Prostate gland (tissue), 2 donors: ENCODE measurements around the gene VAV2. TPM values are rescaled to one million over a fixed set of nuclear protein-coding genes. Genes with fewer than 3 reads are reported as not detected.

Experiments used
- DNase-seq: peaks from one replicate; pipeline ENCODE4 v3.0.0-alpha.2; 2019; ENCODE audit warnings: low spot score
- H3K27ac ChIP-seq, 2 donors: fragments of 200-600 bp; sonication (generic); 2 replicates each; pipeline ENCODE4 v1.5.1; 2017 to 2019
- H3K27me3 ChIP-seq: fragments of 200-600 bp; sonication (generic); replicated peaks from 2 replicates; pipeline ENCODE4 v1.5.1; 2019; ENCODE audit not compliant: insufficient read depth
- H3K36me3 ChIP-seq, 2 donors: fragments of 200-600 bp; sonication (generic); 1 replicate in 1 of 2; 2 replicates in 1 of 2; pipeline versions ENCODE4 v1.5.1 to v1.8.1; 2017 to 2019
- H3K4me1 ChIP-seq: fragments of 200-600 bp; sonication (generic); replicated peaks from 2 replicates; pipeline ENCODE4 v1.5.1; 2019
- H3K4me3 ChIP-seq, 2 donors: fragments of 200-600 bp; sonication (generic); 2 replicates each; pipeline ENCODE4 v1.5.1; 2017 to 2019
- H3K9me3 ChIP-seq: fragments of 200-600 bp; sonication (generic); 2 replicates; pipeline ENCODE4 v1.5.1; 2017
- POLR2A ChIP-seq: fragments of 450-650 bp; IDR thresholded peaks from one replicate; pipeline ENCODE4 v1.6.1; 2016; ENCODE audit warnings: antibody characterized with exemption, mild to moderate bottlenecking
- POLR2AphosphoS5 ChIP-seq: sonication (generic); formaldehyde crosslinking; IDR thresholded peaks from one replicate; pipeline ENCODE4 v1.6.1; 2017; ENCODE audit warnings: antibody characterized with exemption
- WGBS: methylation state at CpG from one replicate; pipeline ENCODE4 v1.1.5; 2018; 5-methylcytosine and 5-hydroxymethylcytosine counted together
- intact Hi-C: fragments of 100-400 bp; cut with DNase I; formaldehyde crosslinking; loops from one replicate; pipeline ENCODE4 v1.14.2; 2022
- total RNA-seq, 2 donors: library from RNA; depleted of rRNA; stranded (reverse); fragments of >200 nt; gene quantifications; one replicate each; pipeline ENCODE4 v1.1.0, GENCODE V29; 2016
- TF ChIP-seq, protein P1 (sequence below), 4 experiments: fragments of 200-600 bp in 2 of 4; fragments of 450-650 bp in 2 of 4; sonication (generic) in 2 of 4; IDR thresholded peaks; 1 replicate in 3 of 4; 2 replicates in 1 of 4; pipeline ENCODE4 v1.5.1; 2016 to 2019; ENCODE audit warnings: antibody characterized with exemption in 4 of 4, mild to moderate bottlenecking in 2 of 4, moderate library complexity in 2 of 4

The VAV2 gene
- total RNA-seq, 2 donors from 2014 or later: 13.5 to 19.5 TPM

DNA sequence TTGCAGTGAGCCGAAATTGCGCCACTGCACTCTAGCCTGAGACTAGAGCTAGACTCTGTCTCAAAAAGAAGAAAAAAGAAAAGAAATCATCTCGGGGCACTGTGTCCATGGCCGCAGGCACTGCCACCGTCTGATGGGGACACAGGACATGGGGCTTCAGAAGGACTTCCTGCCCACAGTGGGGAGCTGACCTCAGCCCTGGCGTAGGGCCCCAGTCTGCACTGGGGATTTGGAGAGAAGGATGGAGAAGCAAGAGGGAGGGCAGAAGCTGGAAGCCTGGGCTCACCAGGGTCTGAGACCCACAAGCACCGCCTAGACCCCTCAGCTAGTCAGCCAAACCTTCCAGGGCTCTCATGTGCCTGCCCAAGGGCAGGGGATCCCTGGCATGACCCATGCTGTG is 249.9 kb downstream of the VAV2 start:
- intact Hi-C loops: no loop called here
- Histone ChIP-seq H3K4me3 (no peak overlapping the region), H3K27ac (no peak overlapping the region), H3K9me3 (no peaks in the 10 kb centered on the region), H3K4me1 (peaks cover 3% of the 10 kb centered on the region), H3K36me3 (no peaks in the 10 kb centered on the region), H3K27me3 (no peaks in the 10 kb centered on the region)
- DNase-seq: no peak
- TF ChIP-seq POLR2AphosphoS5: no peak
- TF ChIP-seq POLR2A: no peak
- TF ChIP-seq, protein P1, sequence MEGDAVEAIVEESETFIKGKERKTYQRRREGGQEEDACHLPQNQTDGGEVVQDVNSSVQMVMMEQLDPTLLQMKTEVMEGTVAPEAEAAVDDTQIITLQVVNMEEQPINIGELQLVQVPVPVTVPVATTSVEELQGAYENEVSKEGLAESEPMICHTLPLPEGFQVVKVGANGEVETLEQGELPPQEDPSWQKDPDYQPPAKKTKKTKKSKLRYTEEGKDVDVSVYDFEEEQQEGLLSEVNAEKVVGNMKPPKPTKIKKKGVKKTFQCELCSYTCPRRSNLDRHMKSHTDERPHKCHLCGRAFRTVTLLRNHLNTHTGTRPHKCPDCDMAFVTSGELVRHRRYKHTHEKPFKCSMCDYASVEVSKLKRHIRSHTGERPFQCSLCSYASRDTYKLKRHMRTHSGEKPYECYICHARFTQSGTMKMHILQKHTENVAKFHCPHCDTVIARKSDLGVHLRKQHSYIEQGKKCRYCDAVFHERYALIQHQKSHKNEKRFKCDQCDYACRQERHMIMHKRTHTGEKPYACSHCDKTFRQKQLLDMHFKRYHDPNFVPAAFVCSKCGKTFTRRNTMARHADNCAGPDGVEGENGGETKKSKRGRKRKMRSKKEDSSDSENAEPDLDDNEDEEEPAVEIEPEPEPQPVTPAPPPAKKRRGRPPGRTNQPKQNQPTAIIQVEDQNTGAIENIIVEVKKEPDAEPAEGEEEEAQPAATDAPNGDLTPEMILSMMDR (IDR thresholded peaks at IDR 0.05): no peak
- WGBS: 92% methylated on average over 7 of the region's 7 CpGs

DNA sequence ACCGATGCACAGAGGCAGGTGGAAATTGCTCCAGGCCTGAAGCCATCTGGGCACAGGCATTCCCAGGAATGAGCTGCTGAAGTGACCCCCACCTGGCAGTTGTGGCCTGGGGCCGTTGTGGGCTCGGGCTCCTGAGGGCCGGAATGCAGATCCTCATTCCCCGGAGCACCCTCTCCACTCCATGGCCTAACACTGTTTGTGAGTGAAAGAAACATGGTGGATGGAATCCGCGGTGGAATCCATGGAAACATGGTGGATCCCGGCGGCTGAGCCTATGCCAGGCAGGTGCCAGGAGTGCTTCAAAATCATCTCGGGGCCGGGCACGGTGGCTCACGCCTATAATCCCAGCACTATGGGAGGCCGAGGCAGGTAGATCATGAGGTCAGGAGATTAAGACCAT is 250.4 kb downstream of the VAV2 start:
- intact Hi-C loops: no loop called here
- TF ChIP-seq, protein P1 (IDR thresholded peaks at IDR 0.05): no peak
- TF ChIP-seq POLR2A (no peak), POLR2AphosphoS5 (no peak)
- H3K27ac ChIP-seq: no peak overlapping the region
- WGBS: 92% methylated on average over 14 of the region's 14 CpGs
- H3K9me3 ChIP-seq: no peaks in the 10 kb centered on the region
- H3K27me3 ChIP-seq: no peaks in the 10 kb centered on the region
- peaks cover 3% of the 10 kb centered on the region for H3K4me1 ChIP-seq
- no peak overlapping the region for H3K4me3 ChIP-seq
- no peaks in the 10 kb centered on the region for H3K36me3 ChIP-seq
- DNase-seq: no peak

DNA sequence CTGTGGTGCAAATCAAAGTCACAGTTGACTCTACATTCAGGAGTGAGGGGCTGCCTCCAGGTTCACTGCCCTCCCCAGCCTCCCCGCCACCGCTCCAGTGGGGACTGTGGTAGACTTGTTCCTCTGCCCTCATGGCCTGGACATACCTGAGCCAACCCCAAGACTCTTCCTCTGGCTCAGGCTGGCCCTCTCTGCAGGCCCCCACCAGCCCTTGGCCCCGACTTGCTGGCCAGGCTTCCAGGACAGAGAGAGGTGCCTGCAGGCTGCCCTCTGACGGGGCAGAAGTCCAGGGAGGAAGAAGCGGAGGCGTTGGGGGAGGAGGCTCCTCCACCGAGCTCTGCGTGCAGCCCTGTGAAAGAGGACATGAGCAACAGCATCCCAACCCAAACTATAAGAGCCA is 251.2 kb downstream of the VAV2 start:
- no peak overlapping the region for H3K4me3 ChIP-seq
- H3K27ac ChIP-seq: no peak overlapping the region
- DNase-seq: no peak
- WGBS: 90% methylated on average over 7 of the region's 8 CpGs
- intact Hi-C loops: no loop called here
- H3K9me3 ChIP-seq: no peaks in the 10 kb centered on the region
- H3K36me3 ChIP-seq: no peaks in the 10 kb centered on the region
- H3K27me3 ChIP-seq: no peaks in the 10 kb centered on the region
- TF ChIP-seq POLR2A (no peak), POLR2AphosphoS5 (no peak)
- TF ChIP-seq, protein P1 (IDR thresholded peaks at IDR 0.05): no peak
- H3K4me1 ChIP-seq: peaks cover 3% of the 10 kb centered on the region

DNA sequence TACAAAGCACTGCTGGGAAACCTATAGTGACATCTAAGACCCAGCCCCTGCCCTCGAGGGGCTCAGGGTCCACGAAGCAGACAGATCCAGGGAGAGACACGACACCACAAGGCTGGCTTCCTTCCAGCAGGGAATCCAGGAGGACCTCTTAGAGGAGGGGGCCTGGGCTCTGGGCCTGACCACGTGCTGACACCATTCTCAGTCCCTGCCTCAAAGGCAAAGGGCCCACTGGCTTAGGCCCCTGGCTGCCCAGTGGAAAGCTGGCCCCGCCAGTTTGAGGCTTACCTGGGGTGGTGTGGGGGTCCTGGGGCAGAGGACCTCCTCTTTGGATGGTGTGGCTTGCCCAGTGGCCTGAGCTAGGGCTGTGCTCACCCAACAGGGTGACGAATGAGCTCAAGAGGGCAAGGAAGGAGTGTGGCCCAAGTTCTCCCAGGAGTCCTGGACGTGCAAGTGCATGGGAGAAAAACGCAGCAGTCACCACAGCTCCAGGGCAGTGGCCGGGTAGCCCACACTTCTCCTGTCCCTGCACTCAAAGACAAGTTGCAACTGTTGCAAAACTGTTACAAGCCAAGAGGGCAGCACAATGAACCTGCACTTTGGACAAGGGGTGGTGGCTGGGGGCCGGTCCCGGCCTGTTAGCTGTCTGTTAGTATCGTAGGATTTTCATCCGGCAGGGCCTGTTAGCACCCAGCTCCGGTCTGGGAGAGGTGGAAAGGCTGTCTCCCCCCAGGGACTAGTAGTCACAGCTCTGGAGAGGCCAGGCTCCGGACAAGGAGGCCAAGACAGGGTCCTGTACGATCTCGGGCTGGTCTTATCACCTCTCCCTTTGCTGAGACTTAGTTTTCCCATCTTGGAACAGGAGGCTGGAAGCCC is 252.5 kb downstream of the VAV2 start:
- TF ChIP-seq, protein P1 (IDR thresholded peaks at IDR 0.05): no peak
- TF ChIP-seq POLR2AphosphoS5 (no peak), POLR2A (no peak)
- no peaks in the 10 kb centered on the region for H3K27me3 ChIP-seq
- DNase-seq: no peak
- H3K4me1 ChIP-seq: peaks cover 3% of the 10 kb centered on the region
- no peak overlapping the region for H3K4me3 ChIP-seq
- no peak overlapping the region for H3K27ac ChIP-seq
- H3K9me3 ChIP-seq: no peaks in the 10 kb centered on the region
- H3K36me3 ChIP-seq: no peaks in the 10 kb centered on the region
- 83% methylated on average over 17 of the region's 17 CpGs for WGBS
- intact Hi-C loops: no loop called here
